HG03469 (cell line): ENCODE data around the gene EXO1.
"Not testable (repeated sequence)": the region's sequence is repeated elsewhere in the genome, so short reads cannot be mapped to it uniquely, and the experiment has no call there.

ENCODE experiments used
- ATAC-seq: cut with Tn5 transposase; IDR thresholded peaks from one replicate; pipeline ENCODE4 v1.9.1; 2021; ENCODE audit warnings: mild to moderate bottlenecking, moderate library complexity, moderate number of reproducible peaks; ENCODE audit not compliant: unreplicated experiment

The EXO1 gene

DNA sequence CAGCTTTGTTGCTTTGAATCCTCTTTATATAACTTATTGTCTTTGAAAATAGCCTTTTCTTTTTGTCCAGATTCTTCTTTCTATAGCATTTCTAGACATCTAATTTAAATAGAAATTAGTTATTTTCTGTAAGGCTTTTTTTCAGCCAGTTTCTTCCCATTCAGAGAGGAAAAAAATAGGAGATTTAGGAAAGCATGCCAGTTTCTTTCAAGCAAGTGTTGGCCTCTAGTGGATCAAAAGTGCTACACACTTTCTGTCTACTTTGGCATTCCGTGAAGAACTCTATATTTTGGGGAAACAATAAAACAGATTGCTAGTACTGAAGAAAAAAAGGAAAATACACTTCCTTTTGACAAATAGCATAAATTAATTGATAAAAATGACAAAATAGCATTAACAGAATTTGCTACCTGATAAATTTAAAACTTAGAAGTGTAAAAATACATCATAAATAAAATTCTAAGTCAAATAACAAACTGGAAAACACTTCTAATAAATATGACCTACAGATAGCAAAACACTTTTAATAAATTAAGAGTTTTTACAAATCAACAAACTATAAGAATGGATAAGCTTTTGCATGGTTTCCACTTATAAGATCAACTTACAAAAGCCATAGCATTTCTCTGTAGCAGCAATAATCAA, 13.1 kb upstream of the EXO1 start:
- ATAC-seq, result no peak

DNA sequence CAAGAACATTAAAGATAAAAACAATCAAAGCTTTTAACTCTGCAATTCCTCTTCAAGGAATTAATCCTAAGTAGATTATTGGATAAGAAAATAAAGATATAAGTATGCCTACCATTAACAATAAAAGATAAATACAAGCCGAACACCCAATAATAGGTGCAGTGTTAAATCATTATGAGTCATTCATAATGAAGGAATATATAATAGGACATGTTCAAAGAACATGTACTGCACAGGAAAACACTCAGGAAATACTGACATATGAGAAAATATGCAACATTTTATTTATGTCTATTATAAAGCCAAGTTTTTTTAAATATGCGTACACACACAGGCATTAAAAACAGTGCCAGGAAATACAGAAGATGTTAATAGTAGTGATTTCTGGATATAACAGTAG, 11.1 kb upstream of the EXO1 start:
- no peak for ATAC-seq

DNA sequence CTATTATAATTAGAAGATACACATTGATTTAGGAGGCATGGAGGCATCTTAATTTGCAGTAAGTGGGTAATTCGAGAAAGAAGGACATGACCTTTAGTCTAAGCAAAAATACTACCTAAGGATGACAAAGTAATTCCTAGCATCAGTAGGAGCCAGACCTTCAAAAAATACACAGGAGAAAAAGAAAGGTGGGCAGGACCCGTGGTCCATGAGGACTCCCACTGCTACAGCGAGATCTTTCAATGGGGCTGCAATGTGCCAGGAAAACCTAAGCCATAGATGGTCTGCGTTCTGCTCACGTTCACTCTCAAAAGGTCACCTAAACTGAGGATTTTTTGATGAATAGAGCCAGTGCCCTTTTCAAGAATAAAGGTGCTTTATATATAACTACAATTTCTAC, 10.6 kb upstream of the EXO1 start:
- ATAC-seq, result no peak

DNA sequence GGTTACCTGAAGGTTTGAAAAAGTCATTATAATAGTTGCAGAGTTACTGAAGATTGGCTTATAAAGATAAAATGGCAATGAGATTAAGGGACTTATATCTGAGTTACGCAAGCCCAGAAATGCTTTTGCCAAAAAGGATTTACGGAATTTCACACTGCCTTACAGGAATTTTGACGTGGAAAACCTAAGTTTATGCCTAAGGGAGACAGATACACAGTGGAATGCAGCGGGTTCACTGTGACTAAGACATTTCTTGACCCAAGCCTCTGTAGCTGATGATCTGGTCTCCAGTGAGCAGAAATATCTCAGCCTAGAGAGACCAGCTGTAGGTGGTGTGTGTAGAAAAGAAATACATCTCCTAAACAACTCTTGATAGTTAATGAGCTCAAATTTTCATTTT, 10.1 kb upstream of the EXO1 start:
- ATAC-seq, result no peak

DNA sequence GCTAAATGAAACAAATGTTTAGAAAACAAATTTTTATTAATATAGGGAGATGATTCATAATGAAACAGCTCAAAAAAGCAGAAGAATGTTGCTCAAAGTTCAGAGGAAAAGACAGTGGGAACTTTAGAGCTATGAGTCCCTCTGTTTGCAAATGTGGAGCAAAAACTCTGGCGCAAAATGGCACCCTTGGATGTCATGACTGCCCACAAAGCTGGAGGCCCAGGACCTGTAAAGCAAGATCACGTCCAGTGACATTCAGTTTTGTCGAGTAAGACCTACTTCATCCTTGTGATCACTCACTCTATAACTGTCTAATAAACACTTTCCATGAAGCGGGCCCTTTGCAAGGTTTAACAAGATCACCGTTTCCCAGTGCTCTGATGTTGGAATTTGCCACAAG, 9.1 kb upstream of the EXO1 start:
- ATAC-seq, result no peak

DNA sequence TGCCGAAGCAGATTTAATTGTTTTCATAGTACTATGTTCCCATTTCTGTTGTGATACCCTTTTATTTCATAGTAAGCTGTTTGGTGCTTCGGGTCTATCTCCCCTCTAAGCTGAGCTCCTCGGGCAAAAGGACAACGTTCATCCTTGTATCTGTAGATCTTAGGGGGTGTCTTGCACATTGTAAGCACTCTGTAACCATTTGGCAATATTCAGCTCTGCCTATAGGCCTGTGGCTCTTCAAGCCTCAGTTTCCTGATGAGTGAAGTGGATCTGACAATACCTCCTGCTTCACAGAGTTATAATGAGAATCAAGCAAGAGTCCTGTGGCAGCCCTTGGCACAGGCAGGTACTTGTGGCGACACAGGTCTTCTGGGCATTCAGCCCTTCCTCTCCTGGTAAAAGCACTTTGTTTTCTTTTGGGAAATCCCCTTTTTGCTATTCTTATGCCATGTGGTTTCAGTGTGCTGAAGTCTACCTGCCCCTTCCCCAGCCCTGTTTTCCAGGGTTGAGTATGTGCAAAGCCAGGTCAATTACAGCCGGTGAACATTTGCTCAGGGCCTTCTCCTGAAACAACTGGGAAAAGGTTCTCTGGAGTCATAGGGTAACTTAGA, 8.5 kb upstream of the EXO1 start:
- peak; percentile 59 for ATAC-seq

DNA sequence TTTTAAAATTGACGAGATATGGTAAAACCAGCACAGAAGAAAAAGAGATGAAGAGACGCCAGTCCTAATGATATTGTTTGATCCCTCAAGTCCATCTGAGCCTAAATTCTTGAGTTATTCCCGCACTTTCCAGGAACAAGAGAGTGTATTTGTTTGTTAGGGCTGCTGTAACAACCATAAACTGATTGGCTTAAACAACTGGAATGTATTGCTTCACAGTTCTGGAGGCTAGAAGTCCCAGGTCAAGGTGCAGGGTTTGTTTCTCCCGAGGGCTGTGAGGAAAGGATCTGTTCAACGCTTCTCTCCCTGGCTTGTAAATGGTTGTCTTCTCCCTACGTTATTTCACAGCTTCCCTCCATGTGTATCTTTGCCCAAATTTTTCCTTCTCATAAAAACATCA, 7.8 kb upstream of the EXO1 start:
- no peak for ATAC-seq

DNA sequence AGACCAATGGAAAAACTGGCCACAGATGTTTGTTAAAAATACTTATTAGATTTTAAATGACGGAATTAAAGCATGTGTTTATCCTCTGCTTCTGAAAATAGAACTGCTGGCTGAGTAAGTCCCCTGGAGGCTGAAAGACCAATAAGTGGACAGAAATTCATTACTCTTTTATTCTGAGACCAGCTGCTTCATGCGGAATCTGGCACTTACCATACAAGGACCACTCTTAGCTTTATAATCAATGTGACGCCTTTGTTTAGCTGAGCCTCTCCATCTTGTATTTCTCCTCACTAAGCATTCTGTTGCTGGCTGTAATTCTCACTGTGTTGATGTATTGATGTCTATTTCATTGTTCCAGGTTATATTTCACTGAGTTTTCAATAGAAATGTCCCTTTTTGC, 6.3 kb upstream of the EXO1 start:
- no peak for ATAC-seq

DNA sequence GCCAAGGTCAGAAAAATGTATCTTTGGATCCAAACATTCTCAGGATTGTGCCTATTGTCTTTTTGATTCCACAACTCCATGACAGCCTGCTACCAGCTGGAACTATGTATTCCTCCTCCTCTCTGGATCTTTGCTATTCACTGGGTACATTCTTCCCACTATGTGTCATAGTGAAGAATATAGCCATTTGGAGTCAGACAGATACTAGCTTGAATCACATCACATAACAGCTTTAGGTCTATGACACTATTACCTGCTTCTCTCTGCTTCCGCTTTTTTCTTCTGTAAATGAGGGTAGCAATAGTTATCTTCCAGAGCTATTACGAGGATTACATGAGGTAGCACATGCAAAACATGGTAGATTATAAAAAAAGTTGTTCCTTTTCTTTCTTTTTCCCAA, 5.4 kb upstream of the EXO1 start:
- ATAC-seq, result no peak

DNA sequence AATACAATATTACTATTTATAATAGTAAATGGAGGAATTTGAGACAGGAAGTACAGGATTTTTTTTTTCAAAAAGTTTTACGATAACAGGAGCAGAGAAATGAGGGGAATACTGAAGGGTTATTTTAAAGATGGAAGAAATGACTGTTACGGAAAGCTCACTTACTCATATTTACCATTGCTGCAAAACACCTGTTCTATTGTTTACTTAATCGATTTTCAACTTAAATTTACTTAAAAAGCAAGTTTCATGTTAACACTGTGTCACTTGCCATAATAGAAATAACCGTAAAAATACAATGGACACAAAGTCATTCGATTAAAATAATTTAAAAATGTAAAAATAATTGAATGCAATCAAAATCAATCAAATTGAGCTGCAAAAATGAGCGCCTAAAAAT, 3.4 kb upstream of the EXO1 start:
- no peak for ATAC-seq

DNA sequence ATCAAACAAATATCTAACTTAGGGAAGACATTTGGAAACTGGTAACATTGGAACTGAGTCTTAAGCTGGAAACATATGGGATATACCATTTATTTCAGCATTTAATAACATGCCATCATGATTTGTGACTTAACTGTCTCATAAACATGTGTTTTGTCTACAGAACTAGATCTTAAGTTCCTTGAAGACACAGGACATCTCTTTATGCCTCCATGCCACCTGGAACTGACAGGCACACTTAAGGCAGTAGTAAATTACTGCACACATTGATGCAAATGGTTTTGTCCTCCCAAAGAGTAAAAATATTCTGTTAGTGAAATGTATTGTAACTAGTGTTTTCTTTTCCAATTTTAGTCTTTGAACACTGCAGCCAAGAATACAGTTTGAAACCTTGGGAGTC, 1.6 kb upstream of the EXO1 start:
- ATAC-seq, result no peak

DNA sequence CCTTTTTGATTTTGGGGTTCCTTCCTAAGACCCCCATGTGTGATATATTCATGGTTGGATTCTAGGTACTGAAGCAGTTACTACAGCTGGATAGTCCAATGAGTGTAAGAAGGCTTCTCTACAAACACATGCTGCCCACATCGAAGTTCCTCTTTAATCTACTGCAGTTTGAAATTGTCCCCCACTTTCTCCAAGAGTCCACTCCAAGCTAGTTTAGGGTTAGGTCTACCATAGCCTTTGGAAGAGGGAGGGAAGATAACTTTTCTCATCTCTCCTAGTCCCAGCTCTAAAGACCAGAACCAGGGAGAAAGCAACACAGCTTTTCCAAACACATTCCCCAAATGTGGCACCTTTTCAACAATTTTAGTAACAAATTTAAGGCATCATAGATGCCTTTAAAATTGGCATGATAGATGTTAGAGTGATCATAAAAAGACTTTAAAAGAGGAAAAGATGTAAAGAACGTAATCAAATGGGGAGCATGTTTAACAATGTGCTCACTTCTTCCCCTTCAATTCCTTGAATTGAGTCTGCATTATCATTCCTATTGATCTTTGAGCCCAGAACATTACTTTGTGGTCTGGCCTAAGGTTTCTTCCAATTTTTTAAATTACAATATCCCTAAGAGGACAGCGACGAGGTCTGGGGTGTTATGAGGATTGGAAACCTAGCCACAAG, 1.0 kb upstream of the EXO1 start:
- no peak for ATAC-seq

DNA sequence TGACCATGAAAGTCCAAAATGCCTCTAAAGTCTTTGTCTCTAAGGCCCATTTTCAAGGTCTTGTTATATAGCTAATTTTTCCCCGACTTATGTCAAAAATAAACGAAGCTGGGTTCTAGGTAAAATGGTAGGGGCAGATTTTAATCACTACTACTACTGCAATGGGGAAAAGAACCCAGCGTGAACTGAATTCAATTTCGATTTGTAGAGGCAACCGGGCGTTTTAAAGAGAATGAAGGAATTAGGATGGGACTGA, 536 bp upstream of the EXO1 start:
- no peak for ATAC-seq

DNA sequence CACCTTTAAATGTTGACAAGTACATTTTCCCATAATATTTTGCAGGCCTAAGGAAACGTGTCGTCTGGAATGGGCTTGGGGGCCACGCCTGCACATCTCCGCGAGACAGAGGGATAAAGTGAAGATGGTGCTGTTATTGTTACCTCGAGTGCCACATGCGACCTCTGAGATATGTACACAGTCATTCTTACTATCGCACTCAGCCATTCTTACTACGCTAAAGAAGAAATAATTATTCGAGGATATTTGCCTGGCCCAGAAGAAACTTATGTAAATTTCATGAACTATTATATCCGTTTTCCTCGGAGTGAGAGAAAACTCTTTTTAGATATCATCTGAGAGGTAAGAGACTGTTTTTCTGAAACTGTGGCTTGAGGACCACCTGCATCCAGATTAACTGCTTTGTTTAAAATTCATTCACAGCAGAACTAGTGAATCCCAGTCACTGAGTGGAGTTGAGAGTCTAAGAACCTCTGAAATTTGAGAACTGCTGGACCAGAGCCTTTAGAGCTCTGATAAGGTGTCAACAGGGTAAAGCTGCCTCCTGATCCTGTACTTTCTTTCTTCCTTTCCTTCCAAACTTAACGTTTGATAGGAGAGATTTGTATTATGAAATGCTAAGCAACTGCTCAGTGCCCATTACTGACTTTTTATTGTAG, 811 bp downstream of the EXO1 start:
- ATAC-seq, result no peak

DNA sequence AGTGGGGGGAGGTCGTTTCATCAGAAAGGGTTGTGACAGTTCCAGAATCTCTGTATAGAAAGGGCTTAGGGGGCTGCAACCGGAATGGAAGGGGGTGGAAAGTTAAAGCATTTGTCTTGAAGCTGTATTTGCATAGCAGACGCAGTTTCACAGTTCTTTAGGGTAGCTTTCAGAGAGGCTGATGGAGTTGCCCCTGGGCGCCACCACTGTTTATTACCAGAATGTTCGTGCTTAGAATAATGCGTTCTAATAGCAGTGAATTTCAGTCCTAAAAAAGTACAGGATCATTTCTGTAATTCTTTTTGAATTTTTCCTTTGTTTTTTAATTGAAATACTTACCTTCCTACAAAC, 1.3 kb downstream of the EXO1 start:
- no peak for ATAC-seq

DNA sequence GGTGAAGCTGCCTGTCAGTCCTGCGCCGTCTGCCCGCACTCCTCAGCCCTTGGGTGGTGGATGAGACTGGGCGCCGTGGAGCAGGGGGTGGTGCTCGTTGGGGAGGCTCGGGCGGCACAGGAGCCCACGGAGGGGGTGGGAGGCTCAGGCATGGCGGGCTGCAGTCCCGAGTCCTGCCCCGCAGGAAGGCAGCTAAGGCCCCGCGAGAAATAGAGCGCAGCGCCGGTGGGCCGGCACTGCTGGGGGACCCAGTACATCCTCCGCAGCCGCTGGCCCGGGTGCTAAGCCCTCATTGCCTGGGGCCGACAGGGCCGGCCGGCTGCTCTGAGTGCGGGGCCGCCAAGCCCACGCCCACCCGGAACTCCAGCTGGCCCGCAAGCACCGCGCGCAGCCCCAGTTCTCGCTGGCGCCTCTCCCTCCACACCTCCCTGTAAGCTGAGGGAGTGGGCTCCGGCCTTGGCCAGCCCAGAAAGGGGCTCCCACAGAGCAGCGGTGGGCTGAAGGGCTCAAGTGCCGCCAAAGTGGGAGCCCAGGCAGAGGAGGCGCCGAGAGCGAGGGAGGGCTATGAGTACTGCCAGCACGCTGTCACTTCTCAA, 7.6 kb downstream of the EXO1 start:
- not testable (repeated sequence) for ATAC-seq

DNA sequence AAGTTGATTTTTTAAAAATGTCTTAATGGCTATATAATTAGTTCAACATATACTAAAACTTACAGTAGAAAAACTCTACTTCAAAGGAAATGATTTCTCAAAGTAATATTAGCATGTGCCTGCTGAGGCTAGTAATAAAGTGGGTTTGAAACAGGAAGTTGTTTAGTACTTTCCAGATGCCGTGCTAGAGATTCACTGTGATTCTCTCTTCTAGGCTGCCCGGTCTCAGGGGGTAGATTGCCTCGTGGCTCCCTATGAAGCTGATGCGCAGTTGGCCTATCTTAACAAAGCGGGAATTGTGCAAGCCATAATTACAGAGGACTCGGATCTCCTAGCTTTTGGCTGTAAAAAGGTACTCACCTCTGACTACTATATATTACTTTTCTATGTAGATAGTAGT, 9.1 kb downstream of the EXO1 start:
- peak; percentile 88 for ATAC-seq

DNA sequence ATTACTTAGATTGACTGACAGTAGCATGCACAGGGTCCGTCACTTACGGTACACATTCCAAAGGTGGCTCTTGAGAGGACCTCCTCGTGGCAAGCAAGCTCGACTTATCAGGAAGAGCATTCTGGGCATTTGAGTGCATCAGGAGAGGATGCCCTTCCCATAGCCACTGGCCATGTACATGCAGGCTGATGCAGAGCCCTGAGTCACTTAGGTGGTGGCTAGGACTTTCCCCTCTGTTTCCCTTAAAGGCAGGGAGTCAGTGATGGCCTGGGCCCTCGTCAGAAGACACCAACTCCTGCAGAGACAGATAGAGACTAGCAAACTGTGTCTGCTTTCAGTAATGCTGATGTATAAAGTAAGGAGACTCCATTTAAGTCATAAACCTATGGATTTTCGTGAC, 12.9 kb downstream of the EXO1 start:
- ATAC-seq, result no peak

DNA sequence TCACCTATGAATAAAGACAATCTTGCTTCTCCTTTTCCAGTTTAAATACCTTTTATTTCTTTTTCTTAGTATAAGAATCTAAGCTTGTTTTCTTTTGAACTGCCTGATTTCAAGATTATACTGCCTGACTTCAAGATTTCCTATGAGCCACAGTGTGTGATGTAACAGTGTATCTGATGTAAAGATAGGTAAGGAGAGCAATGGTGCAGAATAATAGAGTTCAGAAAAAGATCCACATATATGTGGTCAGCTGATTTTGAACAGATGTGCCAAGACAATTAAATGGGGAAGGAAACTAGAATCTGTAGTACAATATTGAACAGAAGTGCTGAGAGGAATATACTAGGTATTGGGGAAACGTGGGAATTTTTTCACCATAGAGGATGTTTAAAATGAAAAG, 21.0 kb downstream of the EXO1 start:
- no peak for ATAC-seq

DNA sequence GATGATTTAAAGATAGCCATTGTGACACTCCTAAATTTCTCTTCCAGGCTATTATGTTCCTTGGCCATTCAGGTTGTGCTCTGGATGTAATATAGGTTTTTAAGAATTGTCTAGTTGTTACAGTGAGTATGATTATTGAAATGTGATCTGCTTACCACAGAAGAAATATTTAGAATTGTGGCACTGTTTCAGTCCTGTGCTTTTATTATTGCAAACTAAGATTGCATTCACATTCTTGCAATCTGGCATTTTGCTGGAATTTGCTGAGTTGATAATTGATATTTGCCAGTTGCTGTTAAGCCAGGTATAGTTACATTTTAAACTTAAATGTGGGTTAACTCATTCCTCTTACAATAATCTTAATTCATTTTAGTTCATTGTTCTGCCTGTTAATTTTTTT, 22.3 kb downstream of the EXO1 start:
- ATAC-seq, result no peak

DNA sequence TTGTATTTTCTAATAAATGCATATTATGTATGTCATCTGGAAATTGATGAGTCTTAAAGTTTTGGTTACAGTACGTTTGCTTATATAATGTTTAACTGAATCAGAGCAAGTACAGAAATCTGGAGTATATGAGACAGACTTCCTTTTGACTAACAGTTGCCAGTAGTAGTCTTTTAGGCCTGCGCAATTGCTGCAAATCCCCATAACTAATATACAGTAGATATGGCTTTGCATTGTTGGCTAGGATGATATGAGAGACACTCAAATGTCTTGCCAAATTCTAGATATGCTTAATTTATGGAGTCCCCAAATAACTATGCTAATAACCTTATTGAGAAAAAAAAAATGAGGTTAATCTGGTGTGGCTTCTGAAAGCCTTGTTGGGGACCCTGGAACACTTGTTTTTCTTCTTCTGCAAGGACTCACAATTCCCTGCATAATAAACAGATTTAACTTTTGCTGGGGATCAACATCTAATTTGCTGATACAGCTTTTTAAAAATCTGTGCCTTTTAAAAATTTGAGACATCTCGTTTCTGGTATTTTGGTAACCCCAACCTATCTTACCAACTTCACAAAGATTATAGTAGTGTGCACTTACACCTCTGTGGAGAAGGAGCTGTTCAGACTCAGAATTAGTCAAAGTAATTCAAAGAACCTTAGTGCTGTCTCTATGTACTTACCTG, 22.9 kb downstream of the EXO1 start:
- ATAC-seq, result no peak

DNA sequence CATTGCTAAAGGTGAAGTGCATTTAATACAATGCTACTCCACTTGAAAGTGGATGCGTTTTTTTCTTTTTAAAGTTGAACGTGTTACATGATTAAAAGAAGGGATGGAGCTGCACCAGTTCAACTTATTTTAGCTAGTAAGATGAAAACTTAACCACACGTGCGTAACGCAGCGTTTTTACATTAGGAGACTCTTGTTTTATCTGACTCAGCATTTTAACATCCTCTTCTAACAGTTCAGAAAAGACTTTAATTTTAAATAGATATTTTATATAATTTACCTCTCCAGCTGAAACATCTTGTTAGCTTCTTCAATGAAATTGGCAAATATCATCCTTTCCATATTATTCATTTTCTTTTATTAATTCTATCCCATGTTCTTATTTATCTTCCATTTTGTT, 33.4 kb downstream of the EXO1 start:
- no peak for ATAC-seq
